OCI-LY1 (cell line): ENCODE results near the gene OR6B3.

Experiments used
- EZH2 ChIP-seq: fragments of 200-600 bp; sonication (generic), shearing (Covaris generic); IDR thresholded peaks from 2 replicates; pipeline ENCODE4 v1.8.0; 2017; ENCODE audit warnings: borderline replicate concordance, mixed run types, mild to moderate bottlenecking, antibody characterized with exemption, low read length, moderate library complexity, mixed read lengths
- TF ChIP-seq, protein P1 (sequence below): fragments of 200-600 bp; sonication (generic), shearing (Covaris generic); IDR thresholded peaks from 2 replicates; pipeline ENCODE4 v1.5.1; 2017; ENCODE audit warnings: mild to moderate bottlenecking, antibody characterized with exemption, low read length, moderate library complexity, mixed read lengths

DNA sequence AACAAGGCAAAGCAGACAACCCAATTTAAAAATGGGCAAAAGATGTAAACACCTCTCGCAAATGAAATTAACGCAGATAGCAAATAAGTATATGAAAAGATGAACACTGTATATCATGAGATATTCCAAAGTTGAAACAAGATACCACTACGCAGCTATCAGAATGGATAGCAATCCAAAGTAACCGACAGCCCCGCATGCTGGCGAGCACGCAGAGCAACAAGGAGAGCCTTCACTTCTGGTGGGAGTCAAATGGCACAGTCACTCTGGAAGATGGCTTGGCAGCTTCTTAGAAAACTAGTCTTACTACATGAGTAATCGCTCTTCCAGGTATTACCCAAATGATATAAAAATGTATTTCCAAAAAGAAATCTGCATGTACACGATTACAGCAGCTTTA is 29.5 kb downstream of the OR6B3 start:
- TF ChIP-seq, protein P1, sequence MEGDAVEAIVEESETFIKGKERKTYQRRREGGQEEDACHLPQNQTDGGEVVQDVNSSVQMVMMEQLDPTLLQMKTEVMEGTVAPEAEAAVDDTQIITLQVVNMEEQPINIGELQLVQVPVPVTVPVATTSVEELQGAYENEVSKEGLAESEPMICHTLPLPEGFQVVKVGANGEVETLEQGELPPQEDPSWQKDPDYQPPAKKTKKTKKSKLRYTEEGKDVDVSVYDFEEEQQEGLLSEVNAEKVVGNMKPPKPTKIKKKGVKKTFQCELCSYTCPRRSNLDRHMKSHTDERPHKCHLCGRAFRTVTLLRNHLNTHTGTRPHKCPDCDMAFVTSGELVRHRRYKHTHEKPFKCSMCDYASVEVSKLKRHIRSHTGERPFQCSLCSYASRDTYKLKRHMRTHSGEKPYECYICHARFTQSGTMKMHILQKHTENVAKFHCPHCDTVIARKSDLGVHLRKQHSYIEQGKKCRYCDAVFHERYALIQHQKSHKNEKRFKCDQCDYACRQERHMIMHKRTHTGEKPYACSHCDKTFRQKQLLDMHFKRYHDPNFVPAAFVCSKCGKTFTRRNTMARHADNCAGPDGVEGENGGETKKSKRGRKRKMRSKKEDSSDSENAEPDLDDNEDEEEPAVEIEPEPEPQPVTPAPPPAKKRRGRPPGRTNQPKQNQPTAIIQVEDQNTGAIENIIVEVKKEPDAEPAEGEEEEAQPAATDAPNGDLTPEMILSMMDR, result no peak
- TF ChIP-seq EZH2, result no peak
